WTC11 (cell line): ENCODE measurements around the gene ATXN7. TPM values are rescaled to one million over a fixed set of nuclear protein-coding genes. Genes with fewer than 3 reads are reported as not detected.

Experiments
- ATAC-seq: fragments of 200-7000 bp; cut with Tn5 transposase; 2 replicates; pipeline ENCODE4 v1.10.0; 2021; ENCODE audit warnings: mild to moderate bottlenecking, moderate library complexity
- CTCF ChIA-PET: fragments of 300-600 bp; sonication (Branson Sonifier 250); formaldehyde crosslinking; loops from one replicate; lab custom pipeline; 2021; ENCODE audit warnings: antibody characterized with exemption; lab: Charles Lee
- POLR2A ChIA-PET: fragments of 350-600 bp; sonication (Branson Sonifier 250); formaldehyde crosslinking; loops from one replicate; lab custom pipeline; 2021; ENCODE audit warnings: antibody characterized with exemption; lab: Charles Lee
- DNase-seq: peaks from one replicate; pipeline ENCODE4 v3.0.0; 2021; ENCODE audit warnings: low spot score
- H3K27ac Mint-ChIP-seq: 2 replicates; pipeline ENCODE4 v1.8.0; 2021; ENCODE audit warnings: mixed read lengths
- H3K27me3 Mint-ChIP-seq: 2 replicates; pipeline ENCODE4 v1.8.0; 2021; ENCODE audit warnings: low read depth, mild to moderate bottlenecking, moderate library complexity, mixed read lengths
- H3K36me3 Mint-ChIP-seq: 2 replicates; pipeline ENCODE4 v1.8.0; 2021; ENCODE audit warnings: mixed read lengths
- H3K4me1 Mint-ChIP-seq: 2 replicates; pipeline ENCODE4 v1.8.0; 2022; ENCODE audit warnings: mixed read lengths
- H3K4me3 Mint-ChIP-seq: 2 replicates; pipeline ENCODE4 v1.8.0; 2021; ENCODE audit warnings: mild to moderate bottlenecking, moderate library complexity, mixed read lengths
- H3K9me3 Mint-ChIP-seq: 2 replicates; pipeline ENCODE4 v1.8.0; 2021; ENCODE audit warnings: mixed read lengths
- CBFB ChIP-seq: sonication (generic); formaldehyde crosslinking; IDR thresholded peaks from 2 replicates; pipeline ENCODE4 v1.8.1; 2022; ENCODE audit warnings: mild to moderate bottlenecking, low read depth, missing genetic modification reagents
- CREB1 ChIP-seq: sonication (generic); formaldehyde crosslinking; IDR thresholded peaks from 2 replicates; pipeline ENCODE4 v1.8.0; 2023; ENCODE audit warnings: mild to moderate bottlenecking, missing genetic modification reagents
- CREM ChIP-seq: sonication (generic); formaldehyde crosslinking; IDR thresholded peaks from 2 replicates; pipeline ENCODE4 v1.8.1; 2022; ENCODE audit warnings: mild to moderate bottlenecking, missing genetic modification reagents, moderate library complexity
- FOXJ3 ChIP-seq: sonication (generic); formaldehyde crosslinking; IDR thresholded peaks from 2 replicates; pipeline ENCODE4 v1.9.0; 2021; ENCODE audit warnings: missing genetic modification reagents, mild to moderate bottlenecking, borderline replicate concordance
- GABPB1 ChIP-seq: sonication (generic); formaldehyde crosslinking; IDR thresholded peaks from 2 replicates; pipeline ENCODE4 v1.8.1; 2023; ENCODE audit warnings: mild to moderate bottlenecking, missing genetic modification reagents
- HMGXB4 ChIP-seq: sonication (generic); formaldehyde crosslinking; IDR thresholded peaks from 2 replicates; pipeline ENCODE4 v1.8.1; 2023; ENCODE audit warnings: mild to moderate bottlenecking, moderate library complexity, missing genetic modification reagents
- MLX ChIP-seq: sonication (generic); formaldehyde crosslinking; IDR thresholded peaks from 2 replicates; pipeline ENCODE4 v1.8.1; 2023; ENCODE audit warnings: mild to moderate bottlenecking, missing genetic modification reagents, moderate library complexity
- TP53 ChIP-seq: sonication (generic); formaldehyde crosslinking; IDR thresholded peaks from 2 replicates; pipeline ENCODE4 v1.8.1; 2023; ENCODE audit warnings: mild to moderate bottlenecking, missing genetic modification reagents
- ZNF138 ChIP-seq: sonication (generic); formaldehyde crosslinking; conservative IDR thresholded peaks from 2 replicates; pipeline ENCODE4 v1.8.1; 2022; ENCODE audit warnings: mild to moderate bottlenecking, moderate library complexity, missing genetic modification reagents
- ZNF232 ChIP-seq: sonication (generic); formaldehyde crosslinking; IDR thresholded peaks from 2 replicates; pipeline ENCODE4 v1.8.0; 2022; ENCODE audit warnings: mild to moderate bottlenecking, missing genetic modification reagents
- ZNF396 ChIP-seq: fragments of 250-450 bp; sonication (Bioruptor Pico); IDR thresholded peaks from 2 replicates; pipeline ENCODE4 v1.8.0; 2021; ENCODE audit warnings: mild to moderate bottlenecking, moderate library complexity, borderline replicate concordance
- total RNA-seq: library from RNA; stranded (reverse); gene quantifications from 3 replicates; pipeline ENCODE4 v1.2.3, GENCODE V29; 2021
- TF ChIP-seq, protein P1 (sequence below): sonication (generic); formaldehyde crosslinking; IDR thresholded peaks from 2 replicates; pipeline ENCODE4 v1.8.0; 2023; ENCODE audit warnings: missing genetic modification reagents
- TF ChIP-seq, protein P2 (sequence below): sonication (generic); formaldehyde crosslinking; IDR thresholded peaks from 2 replicates; pipeline ENCODE4 v1.8.1; 2022; ENCODE audit warnings: low read depth, mild to moderate bottlenecking, moderate library complexity, missing genetic modification reagents, borderline replicate concordance
- TF ChIP-seq, protein P3 (sequence below): sonication (generic); formaldehyde crosslinking; IDR thresholded peaks from 2 replicates; pipeline ENCODE4 v1.8.1; 2023; ENCODE audit warnings: mild to moderate bottlenecking, missing genetic modification reagents
- TF ChIP-seq, protein P4 (sequence below): fragments of 250-450 bp; sonication (Bioruptor Pico); IDR thresholded peaks from 2 replicates; pipeline ENCODE4 v2.1.2; 2022; ENCODE audit warnings: mild to moderate bottlenecking, moderate library complexity
- TF ChIP-seq, protein P5 (sequence below): sonication (generic); formaldehyde crosslinking; conservative IDR thresholded peaks from 2 replicates; pipeline ENCODE4 v1.8.1; 2023; ENCODE audit warnings: mild to moderate bottlenecking, low read depth, missing genetic modification reagents, moderate library complexity

The ATXN7 gene
- total RNA-seq, 1 experiment from 2014 or later: 11.7 TPM

DNA sequence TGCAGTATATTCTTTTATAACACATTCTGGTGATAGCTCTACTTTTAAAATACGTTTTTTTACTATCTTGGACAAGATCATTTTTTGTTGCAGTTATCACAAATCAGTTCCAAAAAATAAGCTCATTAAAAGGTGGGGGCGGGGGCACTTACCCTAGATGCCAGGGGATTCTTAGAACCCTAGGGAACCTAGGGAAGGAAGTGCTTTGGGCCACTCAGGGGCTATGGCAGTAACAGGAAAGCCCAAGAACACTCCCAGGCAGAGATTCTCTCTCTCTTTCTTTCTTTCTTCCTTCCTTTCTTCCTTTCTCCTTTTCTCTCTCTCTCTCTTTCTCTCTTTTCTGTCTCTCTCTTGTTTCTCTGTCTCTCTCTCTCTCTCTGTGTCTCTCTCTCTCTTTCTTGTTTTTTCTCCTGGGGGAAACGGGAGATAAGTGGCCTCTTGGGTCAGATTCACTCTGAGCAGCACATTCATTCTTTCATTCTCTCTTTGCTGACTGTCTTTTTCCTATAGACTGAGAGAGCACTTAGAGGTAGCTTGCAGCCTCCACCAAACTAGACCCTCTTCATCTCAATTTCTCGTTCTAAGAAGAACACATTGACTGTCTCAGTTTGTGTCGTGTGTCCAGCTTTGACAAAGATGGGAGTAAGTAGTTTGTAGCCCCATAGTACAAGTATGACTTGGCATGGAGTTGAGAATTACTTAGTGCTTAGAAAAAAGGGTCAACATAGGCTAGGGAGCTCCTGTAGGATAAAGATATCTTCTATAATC lies 31.9 kb downstream of the ATXN7 start:
- no peaks in the 10 kb centered on the region for H3K27me3 Mint-ChIP-seq
- H3K9me3 Mint-ChIP-seq: no peaks in the 10 kb centered on the region
- ChIA-PET CTCF (interaction anchor here (0.6 to 1.6 kb wide), 5 partner anchors 12 to 104 kb away, joined by 3 to 5 read pairs (median 3); no protein-coding TSS in a partner anchor), POLR2A (interaction anchor here (0.5 to 1.5 kb wide), 2 partner anchors 8 to 17 kb away, joined by 4 to 7 read pairs; partner anchors contain the start of gene SCAANT1)
- H3K4me1 Mint-ChIP-seq: peaks cover 19% of the 10 kb centered on the region
- ATAC-seq (peak; percentile 62; the same call in 1 of the 2 replicates), DNase-seq (no peak)
- H3K36me3 Mint-ChIP-seq: peaks cover 8% of the 10 kb centered on the region
- TF ChIP-seq HMGXB4: no peak
- TF ChIP-seq, protein P1, sequence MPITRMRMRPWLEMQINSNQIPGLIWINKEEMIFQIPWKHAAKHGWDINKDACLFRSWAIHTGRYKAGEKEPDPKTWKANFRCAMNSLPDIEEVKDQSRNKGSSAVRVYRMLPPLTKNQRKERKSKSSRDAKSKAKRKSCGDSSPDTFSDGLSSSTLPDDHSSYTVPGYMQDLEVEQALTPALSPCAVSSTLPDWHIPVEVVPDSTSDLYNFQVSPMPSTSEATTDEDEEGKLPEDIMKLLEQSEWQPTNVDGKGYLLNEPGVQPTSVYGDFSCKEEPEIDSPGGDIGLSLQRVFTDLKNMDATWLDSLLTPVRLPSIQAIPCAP (CRISPR knock-in tag): no peak
- no peak for TF ChIP-seq FOXJ3 (CRISPR knock-in tag)
- no peak for TF ChIP-seq CBFB (CRISPR knock-in tag)
- TF ChIP-seq CREM (CRISPR knock-in tag): no peak
- TF ChIP-seq TP53: no peak
- TF ChIP-seq GABPB1: no peak
- TF ChIP-seq, protein P2, sequence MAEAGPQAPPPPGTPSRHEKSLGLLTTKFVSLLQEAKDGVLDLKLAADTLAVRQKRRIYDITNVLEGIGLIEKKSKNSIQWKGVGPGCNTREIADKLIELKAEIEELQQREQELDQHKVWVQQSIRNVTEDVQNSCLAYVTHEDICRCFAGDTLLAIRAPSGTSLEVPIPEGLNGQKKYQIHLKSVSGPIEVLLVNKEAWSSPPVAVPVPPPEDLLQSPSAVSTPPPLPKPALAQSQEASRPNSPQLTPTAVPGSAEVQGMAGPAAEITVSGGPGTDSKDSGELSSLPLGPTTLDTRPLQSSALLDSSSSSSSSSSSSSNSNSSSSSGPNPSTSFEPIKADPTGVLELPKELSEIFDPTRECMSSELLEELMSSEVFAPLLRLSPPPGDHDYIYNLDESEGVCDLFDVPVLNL (CRISPR knock-in tag): no peak
- no peak for TF ChIP-seq MLX
- TF ChIP-seq CREB1 (CRISPR knock-in tag): no peak
- TF ChIP-seq, protein P3, sequence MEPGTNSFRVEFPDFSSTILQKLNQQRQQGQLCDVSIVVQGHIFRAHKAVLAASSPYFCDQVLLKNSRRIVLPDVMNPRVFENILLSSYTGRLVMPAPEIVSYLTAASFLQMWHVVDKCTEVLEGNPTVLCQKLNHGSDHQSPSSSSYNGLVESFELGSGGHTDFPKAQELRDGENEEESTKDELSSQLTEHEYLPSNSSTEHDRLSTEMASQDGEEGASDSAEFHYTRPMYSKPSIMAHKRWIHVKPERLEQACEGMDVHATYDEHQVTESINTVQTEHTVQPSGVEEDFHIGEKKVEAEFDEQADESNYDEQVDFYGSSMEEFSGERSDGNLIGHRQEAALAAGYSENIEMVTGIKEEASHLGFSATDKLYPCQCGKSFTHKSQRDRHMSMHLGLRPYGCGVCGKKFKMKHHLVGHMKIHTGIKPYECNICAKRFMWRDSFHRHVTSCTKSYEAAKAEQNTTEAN: no peak
- TF ChIP-seq, protein P4, sequence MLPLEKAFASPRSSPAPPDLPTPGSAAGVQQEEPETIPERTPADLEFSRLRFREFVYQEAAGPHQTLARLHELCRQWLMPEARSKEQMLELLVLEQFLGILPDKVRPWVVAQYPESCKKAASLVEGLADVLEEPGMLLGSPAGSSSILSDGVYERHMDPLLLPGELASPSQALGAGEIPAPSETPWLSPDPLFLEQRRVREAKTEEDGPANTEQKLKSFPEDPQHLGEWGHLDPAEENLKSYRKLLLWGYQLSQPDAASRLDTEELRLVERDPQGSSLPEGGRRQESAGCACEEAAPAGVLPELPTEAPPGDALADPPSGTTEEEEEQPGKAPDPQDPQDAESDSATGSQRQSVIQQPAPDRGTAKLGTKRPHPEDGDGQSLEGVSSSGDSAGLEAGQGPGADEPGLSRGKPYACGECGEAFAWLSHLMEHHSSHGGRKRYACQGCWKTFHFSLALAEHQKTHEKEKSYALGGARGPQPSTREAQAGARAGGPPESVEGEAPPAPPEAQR (CRISPR knock-in tag): no peak
- no peak for TF ChIP-seq ZNF138 (CRISPR knock-in tag)
- TF ChIP-seq ZNF396 (CRISPR knock-in tag): no peak
- TF ChIP-seq, protein P5, sequence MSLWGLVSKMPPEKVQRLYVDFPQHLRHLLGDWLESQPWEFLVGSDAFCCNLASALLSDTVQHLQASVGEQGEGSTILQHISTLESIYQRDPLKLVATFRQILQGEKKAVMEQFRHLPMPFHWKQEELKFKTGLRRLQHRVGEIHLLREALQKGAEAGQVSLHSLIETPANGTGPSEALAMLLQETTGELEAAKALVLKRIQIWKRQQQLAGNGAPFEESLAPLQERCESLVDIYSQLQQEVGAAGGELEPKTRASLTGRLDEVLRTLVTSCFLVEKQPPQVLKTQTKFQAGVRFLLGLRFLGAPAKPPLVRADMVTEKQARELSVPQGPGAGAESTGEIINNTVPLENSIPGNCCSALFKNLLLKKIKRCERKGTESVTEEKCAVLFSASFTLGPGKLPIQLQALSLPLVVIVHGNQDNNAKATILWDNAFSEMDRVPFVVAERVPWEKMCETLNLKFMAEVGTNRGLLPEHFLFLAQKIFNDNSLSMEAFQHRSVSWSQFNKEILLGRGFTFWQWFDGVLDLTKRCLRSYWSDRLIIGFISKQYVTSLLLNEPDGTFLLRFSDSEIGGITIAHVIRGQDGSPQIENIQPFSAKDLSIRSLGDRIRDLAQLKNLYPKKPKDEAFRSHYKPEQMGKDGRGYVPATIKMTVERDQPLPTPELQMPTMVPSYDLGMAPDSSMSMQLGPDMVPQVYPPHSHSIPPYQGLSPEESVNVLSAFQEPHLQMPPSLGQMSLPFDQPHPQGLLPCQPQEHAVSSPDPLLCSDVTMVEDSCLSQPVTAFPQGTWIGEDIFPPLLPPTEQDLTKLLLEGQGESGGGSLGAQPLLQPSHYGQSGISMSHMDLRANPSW: no peak
- TF ChIP-seq ZNF232 (CRISPR knock-in tag): no peak
- no peak overlapping the region for H3K4me3 Mint-ChIP-seq
- H3K27ac Mint-ChIP-seq: no peak overlapping the region; the same call in 1 of the 2 replicates
